GM19328 (cell line): ENCODE data around the gene EMC7.
A peak's percentile ranks its signal among the peaks of the same experiment; 100 is the strongest.

ENCODE experiments used
- ATAC-seq: cut with Tn5 transposase; IDR thresholded peaks from one replicate; pipeline ENCODE4 v1.9.1; 2021; ENCODE audit warnings: mild to moderate bottlenecking, moderate library complexity; ENCODE audit not compliant: unreplicated experiment

Gene EMC7

GRCh38 chr15:34039790-34040113 is 61.9 kb downstream of the EMC7 start:
- ATAC-seq, result no peak

DNA sequence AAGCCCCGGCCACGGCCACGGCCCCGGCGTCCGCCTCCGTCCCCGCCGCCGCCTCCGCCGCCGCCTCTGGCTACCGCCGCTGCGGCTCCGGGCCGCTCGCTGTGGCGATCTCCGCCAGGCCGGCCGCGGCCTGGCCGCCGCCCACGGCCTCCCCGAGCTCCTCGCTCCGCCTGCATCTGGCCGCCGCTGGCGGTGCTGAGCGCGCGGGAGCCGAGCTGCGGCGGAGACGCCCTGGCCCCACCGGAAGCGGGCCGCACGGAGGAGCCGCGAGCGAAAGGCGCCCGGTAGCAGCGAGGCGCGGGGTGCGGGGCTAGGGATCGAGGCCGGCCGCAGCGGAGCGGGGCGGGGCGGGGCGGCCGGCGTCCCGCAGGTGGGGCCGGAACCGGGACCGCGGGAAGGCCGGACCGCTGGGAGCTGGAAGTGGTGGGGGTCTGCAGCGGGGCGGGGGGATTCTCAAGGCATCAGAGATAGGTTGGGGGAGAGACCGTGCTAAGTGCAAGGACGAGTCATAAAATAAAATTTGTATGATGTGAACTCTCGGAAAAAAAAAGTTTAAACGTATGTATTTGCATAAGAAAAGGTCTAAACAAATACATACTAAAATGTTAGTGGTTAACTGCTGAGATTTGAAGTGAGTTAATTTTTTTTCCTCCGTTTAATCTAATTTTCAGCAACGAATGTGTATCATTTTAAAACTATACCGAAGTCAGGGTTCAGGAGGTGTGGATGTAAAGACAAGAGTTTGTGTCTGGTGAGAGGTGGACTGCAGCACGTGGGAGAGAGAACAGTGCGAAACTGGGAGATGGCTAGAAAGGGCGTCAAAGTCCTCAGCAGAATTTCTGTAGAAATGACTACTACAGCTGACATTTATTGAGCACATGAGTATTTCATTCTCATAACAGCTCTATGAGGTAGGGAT is 62.5 kb downstream of the EMC7 start, which contains the start of gene AVEN:
TSS of gene AVEN (minus strand) at position 334 of the 919 bp plus-strand sequence. CDS start at position 176, 158 bp downstream.
- peak; percentile 39 for ATAC-seq

DNA sequence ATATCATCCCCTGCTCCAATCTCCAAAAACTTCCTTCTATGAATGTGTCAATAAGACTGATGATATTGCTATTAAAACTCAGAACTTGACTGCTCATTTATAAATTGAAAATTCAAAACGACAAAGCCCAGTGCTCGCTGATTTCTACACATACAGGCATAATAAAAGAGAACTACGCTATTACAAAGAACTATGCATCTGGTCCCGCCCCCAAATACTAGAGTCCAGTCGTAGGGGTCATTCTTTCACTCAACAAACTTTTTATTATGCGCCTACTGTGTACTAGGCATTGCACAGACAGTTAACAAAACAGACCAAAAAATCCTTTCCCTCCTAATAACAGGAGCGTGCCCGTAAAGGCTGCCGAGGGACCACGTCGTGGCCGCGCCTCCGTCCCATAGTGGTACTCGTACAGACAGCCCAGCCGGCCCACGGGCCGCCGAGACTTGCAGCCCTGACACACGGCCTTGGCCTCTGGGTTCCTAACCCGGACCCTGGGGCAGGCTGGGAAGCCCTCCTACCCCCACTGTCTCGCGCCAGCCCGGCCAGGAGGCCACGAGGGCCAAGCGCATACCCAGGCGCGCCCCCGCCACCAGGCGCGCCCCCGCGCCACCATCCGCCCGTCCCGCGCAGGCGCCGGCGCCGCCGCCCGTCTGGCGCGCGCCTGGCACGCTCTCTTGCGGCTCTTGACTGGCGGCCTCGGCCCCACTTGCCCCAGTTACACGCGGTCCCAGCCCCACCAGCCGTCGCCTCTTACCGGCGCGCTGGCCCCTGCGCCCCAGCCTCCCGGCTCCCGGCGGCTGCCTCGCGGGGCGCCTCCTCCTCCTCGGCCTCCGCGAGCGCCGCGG is 63.4 kb downstream of the EMC7 start:
- peak; percentile 70 for ATAC-seq
